ENCODE data around the gene CELA3B. TPM values are rescaled to one million over a fixed set of nuclear protein-coding genes. Genes with fewer than 3 reads are reported as not detected.

The CELA3B gene
- total RNA-seq, 4 donors from 2014 or later = not detected

DNA sequence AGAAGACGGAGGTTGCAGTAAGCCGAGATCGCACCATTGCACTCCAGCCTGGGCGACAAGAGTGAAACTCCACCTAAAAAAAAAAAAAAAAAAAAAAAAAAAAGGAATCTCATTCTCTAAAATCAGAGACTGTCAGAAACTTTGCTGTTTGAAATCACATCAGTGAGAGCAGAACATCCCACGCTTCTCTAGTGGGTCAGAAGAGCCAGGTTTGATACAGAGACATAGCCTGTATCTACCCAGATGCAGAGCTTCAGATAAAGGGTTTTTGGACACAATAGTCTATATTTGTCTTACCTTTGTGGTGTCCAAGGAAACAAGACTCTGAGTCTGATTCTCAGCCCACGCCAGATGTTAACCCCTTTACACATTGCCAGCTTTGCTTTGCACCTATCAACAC lies 44.2 kb downstream of the CELA3B start:
- peaks cover 2 to 10% of the 10 kb centered on the region in 2 donors for H3K4me1 ChIP-seq
- TF ChIP-seq, protein P1, sequence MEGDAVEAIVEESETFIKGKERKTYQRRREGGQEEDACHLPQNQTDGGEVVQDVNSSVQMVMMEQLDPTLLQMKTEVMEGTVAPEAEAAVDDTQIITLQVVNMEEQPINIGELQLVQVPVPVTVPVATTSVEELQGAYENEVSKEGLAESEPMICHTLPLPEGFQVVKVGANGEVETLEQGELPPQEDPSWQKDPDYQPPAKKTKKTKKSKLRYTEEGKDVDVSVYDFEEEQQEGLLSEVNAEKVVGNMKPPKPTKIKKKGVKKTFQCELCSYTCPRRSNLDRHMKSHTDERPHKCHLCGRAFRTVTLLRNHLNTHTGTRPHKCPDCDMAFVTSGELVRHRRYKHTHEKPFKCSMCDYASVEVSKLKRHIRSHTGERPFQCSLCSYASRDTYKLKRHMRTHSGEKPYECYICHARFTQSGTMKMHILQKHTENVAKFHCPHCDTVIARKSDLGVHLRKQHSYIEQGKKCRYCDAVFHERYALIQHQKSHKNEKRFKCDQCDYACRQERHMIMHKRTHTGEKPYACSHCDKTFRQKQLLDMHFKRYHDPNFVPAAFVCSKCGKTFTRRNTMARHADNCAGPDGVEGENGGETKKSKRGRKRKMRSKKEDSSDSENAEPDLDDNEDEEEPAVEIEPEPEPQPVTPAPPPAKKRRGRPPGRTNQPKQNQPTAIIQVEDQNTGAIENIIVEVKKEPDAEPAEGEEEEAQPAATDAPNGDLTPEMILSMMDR (IDR thresholded peaks at IDR 0.05) = no peak
- TF ChIP-seq POLR2A (IDR thresholded peaks at IDR 0.05) = no peak
- no peaks in the 10 kb centered on the region for H3K27me3 ChIP-seq
- no peak overlapping the region for H3K27ac ChIP-seq
- intact Hi-C loops (cut with DNase I) = no loop called here
- WGBS, 2 donors = 94% methylated on average over 6 of the region's 6 CpGs
- no peaks in the 10 kb centered on the region for H3K9me3 ChIP-seq
- H3K4me3 ChIP-seq (replicated peaks in 1 of 3) = no peak overlapping the region
- no peaks in the 10 kb centered on the region for H3K36me3 ChIP-seq
- no peak for DNase-seq

GRCh38 chr1:22024485-22025367 lies 47.9 kb downstream of the CELA3B start:
- TF ChIP-seq, protein P1 (IDR thresholded peaks at IDR 0.05) = no peak
- TF ChIP-seq POLR2A (IDR thresholded peaks at IDR 0.05) = no peak
- H3K9me3 ChIP-seq = no peaks in the 10 kb centered on the region
- DNase-seq = peak; percentile 44 to 51
- H3K36me3 ChIP-seq = no peaks in the 10 kb centered on the region
- peaks cover 8 to 16% of the 10 kb centered on the region in 2 donors for H3K4me1 ChIP-seq
- peak overlapping the region; percentile 94 to 98 (median 96) for H3K27ac ChIP-seq
- H3K27me3 ChIP-seq = no peaks in the 10 kb centered on the region
- peak overlapping the region; percentile 82 to 100 (median 96) for H3K4me3 ChIP-seq (replicated peaks in 1 of 3)
- 1 to 8% methylated on average over 24 to 33 of the region's 33 CpGs for WGBS, 2 donors
- intact Hi-C loops (cut with DNase I) = no loop called here

DNA sequence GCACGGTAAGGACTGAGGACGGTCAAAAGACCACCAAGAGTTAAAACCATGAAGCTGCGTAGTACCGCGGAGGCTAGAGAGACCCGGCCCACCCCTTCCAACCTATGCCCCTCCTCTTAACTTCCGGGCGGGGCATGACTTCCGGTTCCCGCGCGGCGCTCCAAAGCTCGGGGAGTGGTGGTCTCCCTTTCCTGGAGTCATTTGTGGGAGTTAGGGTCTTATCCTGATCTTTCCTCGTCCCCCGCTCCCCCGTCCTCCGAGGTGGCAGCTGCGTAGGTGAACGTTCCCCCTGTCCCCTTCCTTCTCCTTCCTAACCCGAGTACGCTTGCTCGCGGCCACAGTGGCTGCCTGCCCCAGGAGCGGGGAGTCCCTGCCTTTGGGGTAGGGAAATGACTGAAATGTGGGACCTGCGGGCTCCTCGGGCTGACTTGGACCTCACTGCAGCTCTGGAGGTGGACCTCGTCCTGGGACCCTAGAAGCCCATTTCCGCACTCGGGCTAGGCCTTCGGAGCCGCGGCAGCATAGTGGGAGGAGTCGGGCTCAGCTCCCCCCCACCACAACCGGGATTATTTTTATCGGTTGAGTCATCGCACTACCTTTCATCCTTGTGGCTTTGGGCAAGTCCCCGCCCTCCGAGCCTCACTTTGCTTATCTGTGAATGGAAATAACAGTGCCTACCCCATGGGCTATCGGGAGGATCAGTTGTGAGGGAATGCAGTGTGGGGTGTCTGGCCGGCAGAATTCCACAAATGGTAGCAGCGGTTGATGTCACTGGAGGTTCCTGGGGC lies 48.7 kb downstream of the CELA3B start:
- Histone ChIP-seq H3K9me3 (no peaks in the 10 kb centered on the region), H3K27ac (peak overlapping the region; percentile 94 to 98 (median 96)), H3K4me1 (peaks cover 8 to 16% of the 10 kb centered on the region in 2 donors), H3K27me3 (no peaks in the 10 kb centered on the region), H3K36me3 (no peaks in the 10 kb centered on the region), H3K4me3 (replicated peaks in 1 of 3) (peak overlapping the region; percentile 82 to 100 (median 96))
- peak; percentile 80 to 82 for DNase-seq
- 0 to 1% methylated on average over 41 to 42 of the region's 42 CpGs for WGBS, 2 donors
- intact Hi-C loops (cut with DNase I) = no loop called here
- TF ChIP-seq, protein P1 (IDR thresholded peaks at IDR 0.05) = no peak
- peak in 1 of 2 donors; percentile 58 for TF ChIP-seq POLR2A (IDR thresholded peaks at IDR 0.05)

DNA sequence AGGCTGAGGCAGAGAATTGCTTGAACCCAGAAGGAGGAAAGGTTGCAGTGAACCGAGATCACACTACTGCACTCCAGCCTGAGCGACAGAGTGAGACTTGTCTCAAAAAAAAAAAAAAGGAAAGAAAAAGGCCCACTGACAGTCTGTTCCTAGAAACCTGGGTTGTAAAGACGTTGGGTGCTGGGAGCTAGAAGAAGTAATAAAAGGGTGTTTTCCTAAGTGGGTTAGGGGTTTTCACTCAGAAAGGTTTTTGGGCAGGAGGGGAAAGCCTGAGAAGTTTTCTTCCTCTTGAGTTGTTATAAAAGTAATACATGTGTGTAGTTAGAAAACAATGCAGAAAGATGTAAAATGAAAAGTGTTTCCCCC lies 50.1 kb downstream of the CELA3B start:
- H3K9me3 ChIP-seq = no peaks in the 10 kb centered on the region
- H3K36me3 ChIP-seq = no peaks in the 10 kb centered on the region
- no peak overlapping the region for H3K4me3 ChIP-seq (replicated peaks in 1 of 3)
- H3K4me1 ChIP-seq = peaks cover 8 to 16% of the 10 kb centered on the region in 2 donors
- H3K27ac ChIP-seq = no peak overlapping the region
- 83 to 85% methylated on average over 3 of the region's 3 CpGs for WGBS, 2 donors
- TF ChIP-seq, protein P1 (IDR thresholded peaks at IDR 0.05) = no peak
- TF ChIP-seq POLR2A (IDR thresholded peaks at IDR 0.05) = no peak
- intact Hi-C loops (cut with DNase I) = no loop called here
- DNase-seq = no peak
- no peaks in the 10 kb centered on the region for H3K27me3 ChIP-seq

Data from thyroid gland (tissue), 4 donors.